Measurements from ENCODE around the gene ADAM12.
A peak's percentile ranks its signal among the peaks of the same experiment; 100 is the strongest.

Gene ADAM12

DNA sequence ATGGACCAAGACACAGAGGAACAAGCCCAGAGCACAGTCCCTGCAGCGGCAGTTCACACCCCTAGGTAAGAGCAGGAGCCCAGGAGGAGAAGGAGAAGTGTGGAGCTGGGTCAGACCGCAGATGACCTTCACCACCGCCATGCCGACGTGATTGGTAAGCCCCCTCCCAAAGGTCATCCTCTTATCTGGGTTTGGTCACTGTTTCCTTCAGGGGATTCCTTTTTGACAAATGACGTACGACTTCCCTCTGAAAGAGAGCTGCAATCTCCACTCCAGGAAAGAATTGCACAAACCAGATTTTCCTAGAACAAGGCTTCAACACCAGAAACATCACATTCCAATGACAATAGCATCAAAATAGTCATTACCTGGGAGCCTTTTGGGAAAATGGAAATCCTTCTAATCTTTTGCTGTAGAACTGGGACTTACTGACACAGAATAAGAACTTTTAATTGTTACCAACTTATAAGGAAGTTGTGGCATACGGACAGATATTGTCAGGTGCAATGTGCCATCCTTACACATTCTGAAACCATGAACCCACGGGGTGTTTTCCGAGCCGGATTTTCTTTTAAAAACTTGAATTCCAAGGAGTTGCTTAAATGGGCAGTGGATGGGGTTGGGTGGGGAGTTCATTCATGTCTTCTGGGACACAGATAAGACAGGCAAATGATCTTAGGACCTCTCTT lies 20.8 kb upstream of the ADAM12 start:
- no CpG with 5 or more reads among the region's 11 CpGs for WGBS (ENCODE audit: extremely low coverage, insufficient coverage, insufficient read length)
- H4K8ac ChIP-seq (ENCODE audit: low read depth, low read length), result no peak overlapping the region
- peak in 1 of 2 donors; percentile 57 for DNase-seq
- H3K4me2 ChIP-seq (ENCODE audit: low read length), result no peak overlapping the region
- H3K9me3 ChIP-seq (ENCODE audit: insufficient read depth, low read depth, low read length), result no peaks in the 10 kb centered on the region
- no peaks in the 10 kb centered on the region for H3K27me3 ChIP-seq (ENCODE audit: insufficient read depth, low read length)
- peaks cover 12 to 15% of the 10 kb centered on the region in 2 experiments for H3K4me1 ChIP-seq (ENCODE audit: control insufficient read depth in 1 of 2, insufficient read depth in 2 of 2, low read length in 2 of 2)
- H2BK12ac ChIP-seq (ENCODE audit: low read length), result no peak overlapping the region
- no peak overlapping the region for H2BK5ac ChIP-seq (ENCODE audit: low read depth, low read length, poor library complexity)
- H2AFZ ChIP-seq (ENCODE audit: insufficient read depth, low read length, poor library complexity), result no peak overlapping the region
- H4K12ac ChIP-seq (ENCODE audit: low read depth, low read length), result no peak overlapping the region
- no peaks in the 10 kb centered on the region for H3K79me2 ChIP-seq (ENCODE audit: control insufficient read depth, insufficient read depth, low read length, poor library complexity)
- H3K36me3 ChIP-seq (ENCODE audit: control insufficient read depth in 1 of 2, insufficient read depth in 2 of 2, low read length in 2 of 2), result no peaks in the 10 kb centered on the region
- no peak overlapping the region for H3K18ac ChIP-seq (ENCODE audit: low read length)
- H3K14ac ChIP-seq (ENCODE audit: low read length), result no peak overlapping the region
- H4K91ac ChIP-seq (ENCODE audit: low read depth, low read length), result no peak overlapping the region
- no peak overlapping the region for H3K9ac ChIP-seq (ENCODE audit: low read length)
- no peak overlapping the region for H3K4ac ChIP-seq (ENCODE audit: low read depth, low read length)
- H3K23ac ChIP-seq (ENCODE audit: low read length), result no peak overlapping the region
- no peak overlapping the region for H2BK120ac ChIP-seq (ENCODE audit: insufficient read depth, low read length, poor library complexity)
- no peak overlapping the region for H3K4me3 ChIP-seq (ENCODE audit: low read depth, low read length)
- H3K79me1 ChIP-seq (ENCODE audit: low read length), result peaks cover 2% of the 10 kb centered on the region
- no peak overlapping the region for H3K27ac ChIP-seq (ENCODE audit: low read depth, low read length)
- H2AK5ac ChIP-seq (ENCODE audit: low read length), result no peak overlapping the region

DNA sequence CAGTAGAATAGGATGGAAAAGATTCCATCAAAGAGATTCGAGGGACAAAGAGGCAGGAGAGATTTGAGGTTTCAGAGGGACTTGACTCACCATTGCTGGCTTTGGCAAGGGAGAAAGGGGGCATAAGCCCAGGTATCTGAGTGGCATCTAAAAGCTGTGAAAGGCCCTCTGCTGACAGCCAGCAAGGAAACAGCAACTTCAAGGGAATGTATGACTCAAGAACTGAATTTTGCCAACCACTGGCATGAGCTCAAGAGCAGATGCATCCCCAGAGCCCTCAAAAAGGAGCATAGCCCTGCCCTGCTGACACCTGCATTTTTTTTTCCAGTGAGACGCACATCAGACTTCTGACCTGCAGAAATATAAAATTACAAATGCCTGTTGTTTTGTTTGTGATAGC lies 19.6 kb upstream of the ADAM12 start:
- Histone ChIP-seq H2BK120ac (ENCODE audit: insufficient read depth, low read length, poor library complexity) (no peak overlapping the region), H3K9me3 (ENCODE audit: insufficient read depth, low read depth, low read length) (no peaks in the 10 kb centered on the region), H4K91ac (ENCODE audit: low read depth, low read length) (no peak overlapping the region), H4K8ac (ENCODE audit: low read depth, low read length) (no peak overlapping the region), H3K79me2 (ENCODE audit: control insufficient read depth, insufficient read depth, low read length, poor library complexity) (no peaks in the 10 kb centered on the region), H3K9ac (ENCODE audit: low read length) (no peak overlapping the region), H2AFZ (ENCODE audit: insufficient read depth, low read length, poor library complexity) (no peak overlapping the region), H3K18ac (ENCODE audit: low read length) (no peak overlapping the region), H4K12ac (ENCODE audit: low read depth, low read length) (no peak overlapping the region), H3K23ac (ENCODE audit: low read length) (no peak overlapping the region), H3K4me1 (ENCODE audit: control insufficient read depth in 1 of 2, insufficient read depth in 2 of 2, low read length in 2 of 2) (peaks cover 12 to 15% of the 10 kb centered on the region in 2 experiments), H3K4me2 (ENCODE audit: low read length) (no peak overlapping the region), H3K27ac (ENCODE audit: low read depth, low read length) (no peak overlapping the region), H3K14ac (ENCODE audit: low read length) (no peak overlapping the region), H3K4ac (ENCODE audit: low read depth, low read length) (no peak overlapping the region), H2AK5ac (ENCODE audit: low read length) (no peak overlapping the region), H2BK5ac (ENCODE audit: low read depth, low read length, poor library complexity) (no peak overlapping the region), H3K79me1 (ENCODE audit: low read length) (peaks cover 2% of the 10 kb centered on the region), H2BK12ac (ENCODE audit: low read length) (peak overlapping the region; percentile 27), H3K4me3 (ENCODE audit: low read depth, low read length) (no peak overlapping the region), H3K36me3 (ENCODE audit: control insufficient read depth in 1 of 2, insufficient read depth in 2 of 2, low read length in 2 of 2) (no peaks in the 10 kb centered on the region), H3K27me3 (ENCODE audit: insufficient read depth, low read length) (no peaks in the 10 kb centered on the region)
- DNase-seq, result no peak
- no CpG with 5 or more reads among the region's 2 CpGs for WGBS (ENCODE audit: extremely low coverage, insufficient coverage, insufficient read length)

DNA sequence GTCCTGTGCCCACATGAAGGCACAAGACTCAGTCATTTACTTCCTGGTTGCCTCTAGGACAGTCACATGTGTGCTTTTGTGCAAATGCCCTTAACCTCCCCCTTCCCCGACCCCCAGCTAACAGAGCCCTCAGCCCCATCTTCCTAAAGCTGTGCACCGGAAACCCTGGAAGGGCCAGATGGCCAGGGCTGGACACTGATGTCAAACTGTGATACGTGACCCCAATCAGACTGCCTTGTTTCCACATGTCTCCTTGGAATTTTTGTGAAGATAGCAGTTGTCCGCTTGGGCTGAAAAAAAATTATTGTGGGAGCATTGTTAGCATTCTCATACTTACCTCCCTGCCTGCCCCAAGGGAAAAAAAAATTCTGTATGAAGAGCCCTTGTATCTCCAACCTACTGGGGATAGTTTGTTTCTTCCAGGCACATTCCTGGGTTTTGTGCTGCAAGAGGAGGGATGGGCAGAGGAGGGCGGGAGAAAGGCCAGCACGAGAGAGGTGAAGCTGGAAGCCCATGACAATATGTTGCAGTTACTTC lies 17.0 kb upstream of the ADAM12 start:
- no peak overlapping the region for H4K8ac ChIP-seq (ENCODE audit: low read depth, low read length)
- no peak overlapping the region for H3K23ac ChIP-seq (ENCODE audit: low read length)
- no peak overlapping the region for H2BK12ac ChIP-seq (ENCODE audit: low read length)
- H3K27ac ChIP-seq (ENCODE audit: low read depth, low read length), result no peak overlapping the region
- H2AK5ac ChIP-seq (ENCODE audit: low read length), result no peak overlapping the region
- H2BK5ac ChIP-seq (ENCODE audit: low read depth, low read length, poor library complexity), result no peak overlapping the region
- no peak overlapping the region for H3K4me2 ChIP-seq (ENCODE audit: low read length)
- no peaks in the 10 kb centered on the region for H3K36me3 ChIP-seq (ENCODE audit: control insufficient read depth in 1 of 2, insufficient read depth in 2 of 2, low read length in 2 of 2)
- no peak overlapping the region for H4K91ac ChIP-seq (ENCODE audit: low read depth, low read length)
- no peaks in the 10 kb centered on the region for H3K27me3 ChIP-seq (ENCODE audit: insufficient read depth, low read length)
- H3K9ac ChIP-seq (ENCODE audit: low read length), result no peak overlapping the region
- H3K9me3 ChIP-seq (ENCODE audit: insufficient read depth, low read depth, low read length), result no peaks in the 10 kb centered on the region
- H3K4ac ChIP-seq (ENCODE audit: low read depth, low read length), result no peak overlapping the region
- no peak overlapping the region for H3K14ac ChIP-seq (ENCODE audit: low read length)
- H2BK120ac ChIP-seq (ENCODE audit: insufficient read depth, low read length, poor library complexity), result no peak overlapping the region
- H3K79me2 ChIP-seq (ENCODE audit: control insufficient read depth, insufficient read depth, low read length, poor library complexity), result no peaks in the 10 kb centered on the region
- WGBS (ENCODE audit: extremely low coverage, insufficient coverage, insufficient read length), result no CpG with 5 or more reads among the region's 6 CpGs
- no peak overlapping the region for H3K4me3 ChIP-seq (ENCODE audit: low read depth, low read length)
- no peak overlapping the region for H2AFZ ChIP-seq (ENCODE audit: insufficient read depth, low read length, poor library complexity)
- H4K12ac ChIP-seq (ENCODE audit: low read depth, low read length), result no peak overlapping the region
- peak; percentile 74 to 95 for DNase-seq
- no peak overlapping the region for H3K18ac ChIP-seq (ENCODE audit: low read length)
- peaks cover 2% of the 10 kb centered on the region for H3K79me1 ChIP-seq (ENCODE audit: low read length)
- H3K4me1 ChIP-seq (ENCODE audit: control insufficient read depth in 1 of 2, insufficient read depth in 2 of 2, low read length in 2 of 2), result peaks cover 12 to 15% of the 10 kb centered on the region in 2 experiments

DNA sequence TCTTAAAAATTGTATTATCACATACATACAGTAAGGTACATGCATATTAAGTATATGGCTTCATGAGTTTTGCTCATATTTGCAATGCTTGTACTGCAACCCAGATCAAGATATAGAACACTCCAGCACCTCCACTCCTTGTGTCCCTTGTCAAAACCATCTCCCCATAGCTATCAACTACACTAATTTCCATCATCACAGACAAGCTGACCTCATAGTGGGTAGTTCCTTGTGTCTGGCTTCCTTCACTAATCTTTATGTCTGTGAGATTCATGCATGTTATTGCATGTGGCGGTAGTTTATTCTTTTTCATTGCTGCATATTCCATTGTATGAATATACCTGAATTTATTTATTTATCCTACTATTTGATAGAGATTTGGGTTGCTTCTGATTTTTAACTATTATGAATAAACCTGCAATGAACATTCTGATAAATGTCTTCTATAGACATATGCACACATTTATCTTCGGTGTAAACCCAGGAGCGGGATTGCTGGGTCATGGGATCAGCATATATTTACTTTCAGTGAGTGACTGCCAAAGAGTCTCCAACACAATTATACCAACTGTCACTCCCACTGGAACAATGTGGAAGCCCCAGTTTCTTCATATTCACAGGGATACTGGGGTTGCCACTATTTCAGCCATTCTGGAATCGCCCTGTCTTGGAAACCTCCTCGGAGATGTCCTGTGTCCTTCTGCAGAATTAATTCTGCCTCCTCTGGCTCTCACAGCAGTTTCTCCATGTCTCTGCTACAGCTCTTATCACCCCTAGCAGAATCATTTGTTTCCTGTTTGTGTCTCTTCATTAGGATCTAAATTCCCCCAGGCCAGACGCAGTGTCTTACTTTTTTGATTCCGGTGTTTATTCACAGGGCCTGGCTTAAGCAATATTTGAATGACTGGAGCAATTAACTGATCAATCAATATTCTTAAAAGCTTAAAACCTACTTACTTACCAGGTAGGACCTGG lies 14.7 kb upstream of the ADAM12 start:
- Histone ChIP-seq H3K79me1 (ENCODE audit: low read length) (no peaks in the 10 kb centered on the region), H3K36me3 (ENCODE audit: control insufficient read depth in 1 of 2, insufficient read depth in 2 of 2, low read length in 2 of 2) (no peaks in the 10 kb centered on the region), H3K27me3 (ENCODE audit: insufficient read depth, low read length) (no peaks in the 10 kb centered on the region), H3K14ac (ENCODE audit: low read length) (no peak overlapping the region), H2BK12ac (ENCODE audit: low read length) (no peak overlapping the region), H2BK5ac (ENCODE audit: low read depth, low read length, poor library complexity) (no peak overlapping the region), H3K4ac (ENCODE audit: low read depth, low read length) (no peak overlapping the region), H3K9me3 (ENCODE audit: insufficient read depth, low read depth, low read length) (no peaks in the 10 kb centered on the region), H4K12ac (ENCODE audit: low read depth, low read length) (no peak overlapping the region), H3K4me2 (ENCODE audit: low read length) (no peak overlapping the region), H3K18ac (ENCODE audit: low read length) (no peak overlapping the region), H3K79me2 (ENCODE audit: control insufficient read depth, insufficient read depth, low read length, poor library complexity) (no peaks in the 10 kb centered on the region), H3K4me3 (ENCODE audit: low read depth, low read length) (no peak overlapping the region), H3K4me1 (ENCODE audit: control insufficient read depth in 1 of 2, insufficient read depth in 2 of 2, low read length in 2 of 2) (peaks cover 8 to 10% of the 10 kb centered on the region in 2 experiments), H3K9ac (ENCODE audit: low read length) (no peak overlapping the region), H3K27ac (ENCODE audit: low read depth, low read length) (no peak overlapping the region), H2BK120ac (ENCODE audit: insufficient read depth, low read length, poor library complexity) (no peak overlapping the region), H4K8ac (ENCODE audit: low read depth, low read length) (no peak overlapping the region), H2AK5ac (ENCODE audit: low read length) (no peak overlapping the region), H4K91ac (ENCODE audit: low read depth, low read length) (no peak overlapping the region), H3K23ac (ENCODE audit: low read length) (no peak overlapping the region), H2AFZ (ENCODE audit: insufficient read depth, low read length, poor library complexity) (no peak overlapping the region)
- WGBS (ENCODE audit: extremely low coverage, insufficient coverage, insufficient read length), result no CpG with 5 or more reads among the region's 7 CpGs
- no peak for DNase-seq

All from trophoblast cell (in vitro differentiated cells and primary cell).